ENCODE measurements around the gene COL8A2.

DNA sequence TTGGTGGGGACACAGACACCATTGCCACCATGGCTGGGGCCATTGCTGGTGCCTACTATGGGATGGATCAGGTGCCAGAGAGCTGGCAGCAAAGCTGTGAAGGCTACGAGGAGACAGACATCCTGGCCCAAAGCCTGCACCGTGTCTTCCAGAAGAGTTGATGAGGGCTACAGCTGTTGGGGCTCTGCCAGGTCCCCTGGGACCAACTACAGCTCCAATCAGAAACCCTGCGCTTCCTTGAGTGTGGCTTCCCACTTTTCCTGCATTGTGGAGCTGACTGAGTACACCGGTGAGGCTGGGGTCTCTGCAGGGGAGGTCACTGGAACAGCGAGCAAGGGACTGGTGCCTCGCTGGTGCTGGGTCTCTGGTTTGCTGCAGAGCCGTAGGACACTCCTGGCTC, 31.8 kb downstream of the COL8A2 start:
- TF ChIP-seq POLR2A (IDR thresholded peaks at IDR 0.05), result no peak
- TF ChIP-seq, protein P1, sequence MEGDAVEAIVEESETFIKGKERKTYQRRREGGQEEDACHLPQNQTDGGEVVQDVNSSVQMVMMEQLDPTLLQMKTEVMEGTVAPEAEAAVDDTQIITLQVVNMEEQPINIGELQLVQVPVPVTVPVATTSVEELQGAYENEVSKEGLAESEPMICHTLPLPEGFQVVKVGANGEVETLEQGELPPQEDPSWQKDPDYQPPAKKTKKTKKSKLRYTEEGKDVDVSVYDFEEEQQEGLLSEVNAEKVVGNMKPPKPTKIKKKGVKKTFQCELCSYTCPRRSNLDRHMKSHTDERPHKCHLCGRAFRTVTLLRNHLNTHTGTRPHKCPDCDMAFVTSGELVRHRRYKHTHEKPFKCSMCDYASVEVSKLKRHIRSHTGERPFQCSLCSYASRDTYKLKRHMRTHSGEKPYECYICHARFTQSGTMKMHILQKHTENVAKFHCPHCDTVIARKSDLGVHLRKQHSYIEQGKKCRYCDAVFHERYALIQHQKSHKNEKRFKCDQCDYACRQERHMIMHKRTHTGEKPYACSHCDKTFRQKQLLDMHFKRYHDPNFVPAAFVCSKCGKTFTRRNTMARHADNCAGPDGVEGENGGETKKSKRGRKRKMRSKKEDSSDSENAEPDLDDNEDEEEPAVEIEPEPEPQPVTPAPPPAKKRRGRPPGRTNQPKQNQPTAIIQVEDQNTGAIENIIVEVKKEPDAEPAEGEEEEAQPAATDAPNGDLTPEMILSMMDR (IDR thresholded peaks at IDR 0.05), result no peak

All from body of pancreas (tissue), 4 donors.